Panc1 (cell line): ENCODE data around the gene NEUROG1. TPM values are rescaled to one million over a fixed set of nuclear protein-coding genes. Genes with fewer than 3 reads are reported as not detected.

Experiments
- ATAC-seq: fragments of 200-7000 bp; cut with Tn5 transposase; 2 replicates; pipeline ENCODE4 v1.9.1; 2020; ENCODE audit warnings: mild to moderate bottlenecking, moderate library complexity
- BruUV-seq: library from RNA; stranded (reverse); fragments of 400-500 nt; replicated peaks from 2 replicates; lab custom pipeline; 2021; lab: Mats Ljungman, UMichigan
- CTCF ChIA-PET: fragments of 300-600 bp; sonication (Branson Sonifier 250); formaldehyde crosslinking; loops from one replicate; lab custom pipeline; 2022; ENCODE audit warnings: antibody characterized with exemption; lab: Charles Lee
- POLR2A ChIA-PET: fragments of 300-600 bp; sonication (Branson Sonifier 250); formaldehyde crosslinking; loops from one replicate; lab custom pipeline; 2022; ENCODE audit warnings: antibody characterized with exemption; lab: Charles Lee
- DNase-seq: peaks from one replicate; pipeline ENCODE4 v3.0.0-alpha.2; 2010; ENCODE audit warnings: low read depth, low spot score
- H3K27ac ChIP-seq: 2 replicates; pipeline ENCODE4 v1.5.1; 2011; ENCODE audit warnings: mild to moderate bottlenecking, low read length, inconsistent platforms
- H3K27me3 ChIP-seq: fragments of 200-500 bp; sonication (Bioruptor generic); 2 replicates; pipeline ENCODE4 v1.6.0; 2014; ENCODE audit warnings: low read length, inconsistent platforms; ENCODE audit not compliant: control insufficient read depth, insufficient read depth
- H3K36me3 ChIP-seq: fragments of 200-500 bp; sonication (Bioruptor generic); 2 replicates; pipeline ENCODE4 v1.5.1; 2014; ENCODE audit warnings: inconsistent platforms, mild to moderate bottlenecking, low read length, moderate library complexity; ENCODE audit not compliant: control insufficient read depth, insufficient read depth
- H3K4me1 ChIP-seq: 2 replicates; pipeline ENCODE4 v1.5.1; 2011; ENCODE audit warnings: inconsistent platforms, mild to moderate bottlenecking, low read length, moderate library complexity; ENCODE audit not compliant: control insufficient read depth, insufficient read depth
- H3K4me3 ChIP-seq, 2 experiments: 2 replicates each; pipeline ENCODE4 v1.5.1; 2011 to 2012; ENCODE audit warnings: low read depth in 2 of 2, low read length in 2 of 2, mild to moderate bottlenecking in 2 of 2, inconsistent platforms in 1 of 2, moderate library complexity in 1 of 2
- H3K9me3 ChIP-seq: fragments of 200-500 bp; sonication (Bioruptor generic); 2 replicates; pipeline ENCODE4 v1.5.1; 2014; ENCODE audit warnings: low read depth, mild to moderate bottlenecking, inconsistent platforms, low read length, moderate library complexity; ENCODE audit not compliant: control insufficient read depth, insufficient read depth
- POLR2AphosphoS5 ChIP-seq: IDR thresholded peaks from 2 replicates; pipeline ENCODE4 v1.6.1; 2012; ENCODE audit warnings: mild to moderate bottlenecking, low read depth, low read length, moderate library complexity
- SIN3A ChIP-seq: IDR thresholded peaks from 2 replicates; pipeline ENCODE4 v1.6.1; 2012; ENCODE audit warnings: low read depth, mild to moderate bottlenecking, low read length, moderate library complexity, borderline replicate concordance; ENCODE audit not compliant: insufficient read depth
- TCF7L2 ChIP-seq: IDR thresholded peaks from 2 replicates; pipeline ENCODE4 v1.6.1; 2011; ENCODE audit warnings: mild to moderate bottlenecking, low read depth, low read length, inconsistent platforms
- in situ Hi-C: cut with HindIII; loops from 2 replicates; pipeline ENCODE4 v1.10.0; 2016; ENCODE audit warnings: low sequenced_read_pairs, low pct_unique_long_range_greater_than_20kb
- intact Hi-C: fragments of 100-400 bp; cut with micrococcal nuclease; formaldehyde crosslinking; loops from one replicate; pipeline ENCODE4 v1.10.0; 2022; ENCODE audit not compliant: unreplicated experiment
- total RNA-seq: library from RNA; stranded (reverse); gene quantifications from one replicate; pipeline ENCODE4 v1.2.1, GENCODE V29; 2021; ENCODE audit not compliant: unreplicated experiment
- TF ChIP-seq, protein P1 (sequence below), 2 experiments: IDR thresholded peaks; 2 replicates each; pipeline ENCODE4 v1.6.1; 2011 to 2012; ENCODE audit warnings: low read depth in 2 of 2, control low read depth in 1 of 2, low read length in 1 of 2, mild to moderate bottlenecking in 1 of 2, moderate library complexity in 1 of 2; ENCODE audit not compliant: insufficient read depth in 1 of 2
- TF ChIP-seq, protein P2 (sequence below): fragments of 450-650 bp; IDR thresholded peaks from 2 replicates; pipeline ENCODE4 v1.5.1; 2017; ENCODE audit warnings: mild to moderate bottlenecking

NEUROG1 gene
- total RNA-seq, 1 experiment from 2014 or later, result not detected

DNA sequence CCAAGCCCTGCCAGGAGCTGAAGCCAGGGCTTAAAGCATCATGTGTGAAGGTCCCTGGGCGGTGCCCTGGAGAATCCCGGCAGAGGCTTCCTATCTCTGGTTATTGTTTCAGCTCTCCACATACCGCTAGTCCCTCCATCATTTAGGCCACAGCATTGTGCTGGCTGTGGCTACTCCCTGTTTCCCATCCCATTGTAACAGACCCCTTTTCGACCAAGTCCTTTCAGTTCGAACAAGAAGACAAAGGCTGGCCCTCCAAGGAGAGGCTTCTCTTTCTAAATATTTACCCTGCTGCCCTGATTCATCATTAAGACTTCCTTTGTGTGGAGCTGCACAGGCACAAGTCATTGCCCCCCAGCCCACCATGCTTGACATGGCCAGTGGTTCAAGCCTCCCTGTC, 41.6 kb downstream of the NEUROG1 start:
- DNase-seq (no peak), ATAC-seq (no peak)
- POLR2A ChIA-PET, result no interaction called here
- no peak overlapping the region for H3K4me3 ChIP-seq
- no peaks in the 10 kb centered on the region for H3K4me1 ChIP-seq
- no peaks in the 10 kb centered on the region for H3K36me3 ChIP-seq
- in situ Hi-C loops, result no loop called here
- intact Hi-C loops, result no loop called here
- no peaks in the 10 kb centered on the region for H3K9me3 ChIP-seq
- BruUV-seq, result no TSS peak
- H3K27ac ChIP-seq, result no peak overlapping the region
- peaks cover 7% of the 10 kb centered on the region for H3K27me3 ChIP-seq
- TF ChIP-seq TCF7L2, result no peak
- TF ChIP-seq POLR2AphosphoS5, result no peak
- TF ChIP-seq, protein P1, sequence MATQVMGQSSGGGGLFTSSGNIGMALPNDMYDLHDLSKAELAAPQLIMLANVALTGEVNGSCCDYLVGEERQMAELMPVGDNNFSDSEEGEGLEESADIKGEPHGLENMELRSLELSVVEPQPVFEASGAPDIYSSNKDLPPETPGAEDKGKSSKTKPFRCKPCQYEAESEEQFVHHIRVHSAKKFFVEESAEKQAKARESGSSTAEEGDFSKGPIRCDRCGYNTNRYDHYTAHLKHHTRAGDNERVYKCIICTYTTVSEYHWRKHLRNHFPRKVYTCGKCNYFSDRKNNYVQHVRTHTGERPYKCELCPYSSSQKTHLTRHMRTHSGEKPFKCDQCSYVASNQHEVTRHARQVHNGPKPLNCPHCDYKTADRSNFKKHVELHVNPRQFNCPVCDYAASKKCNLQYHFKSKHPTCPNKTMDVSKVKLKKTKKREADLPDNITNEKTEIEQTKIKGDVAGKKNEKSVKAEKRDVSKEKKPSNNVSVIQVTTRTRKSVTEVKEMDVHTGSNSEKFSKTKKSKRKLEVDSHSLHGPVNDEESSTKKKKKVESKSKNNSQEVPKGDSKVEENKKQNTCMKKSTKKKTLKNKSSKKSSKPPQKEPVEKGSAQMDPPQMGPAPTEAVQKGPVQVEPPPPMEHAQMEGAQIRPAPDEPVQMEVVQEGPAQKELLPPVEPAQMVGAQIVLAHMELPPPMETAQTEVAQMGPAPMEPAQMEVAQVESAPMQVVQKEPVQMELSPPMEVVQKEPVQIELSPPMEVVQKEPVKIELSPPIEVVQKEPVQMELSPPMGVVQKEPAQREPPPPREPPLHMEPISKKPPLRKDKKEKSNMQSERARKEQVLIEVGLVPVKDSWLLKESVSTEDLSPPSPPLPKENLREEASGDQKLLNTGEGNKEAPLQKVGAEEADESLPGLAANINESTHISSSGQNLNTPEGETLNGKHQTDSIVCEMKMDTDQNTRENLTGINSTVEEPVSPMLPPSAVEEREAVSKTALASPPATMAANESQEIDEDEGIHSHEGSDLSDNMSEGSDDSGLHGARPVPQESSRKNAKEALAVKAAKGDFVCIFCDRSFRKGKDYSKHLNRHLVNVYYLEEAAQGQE (IDR thresholded peaks at IDR 0.05; ENCODE audit: insufficient read depth in 1 of 2, low read depth in 2 of 2, low read length in 1 of 2), result no peak
- TF ChIP-seq, protein P2, sequence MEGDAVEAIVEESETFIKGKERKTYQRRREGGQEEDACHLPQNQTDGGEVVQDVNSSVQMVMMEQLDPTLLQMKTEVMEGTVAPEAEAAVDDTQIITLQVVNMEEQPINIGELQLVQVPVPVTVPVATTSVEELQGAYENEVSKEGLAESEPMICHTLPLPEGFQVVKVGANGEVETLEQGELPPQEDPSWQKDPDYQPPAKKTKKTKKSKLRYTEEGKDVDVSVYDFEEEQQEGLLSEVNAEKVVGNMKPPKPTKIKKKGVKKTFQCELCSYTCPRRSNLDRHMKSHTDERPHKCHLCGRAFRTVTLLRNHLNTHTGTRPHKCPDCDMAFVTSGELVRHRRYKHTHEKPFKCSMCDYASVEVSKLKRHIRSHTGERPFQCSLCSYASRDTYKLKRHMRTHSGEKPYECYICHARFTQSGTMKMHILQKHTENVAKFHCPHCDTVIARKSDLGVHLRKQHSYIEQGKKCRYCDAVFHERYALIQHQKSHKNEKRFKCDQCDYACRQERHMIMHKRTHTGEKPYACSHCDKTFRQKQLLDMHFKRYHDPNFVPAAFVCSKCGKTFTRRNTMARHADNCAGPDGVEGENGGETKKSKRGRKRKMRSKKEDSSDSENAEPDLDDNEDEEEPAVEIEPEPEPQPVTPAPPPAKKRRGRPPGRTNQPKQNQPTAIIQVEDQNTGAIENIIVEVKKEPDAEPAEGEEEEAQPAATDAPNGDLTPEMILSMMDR, result no peak
- TF ChIP-seq SIN3A, result no peak
- CTCF ChIA-PET, result interaction anchor here (0.7 kb wide), 1 partner anchor 71 kb away, joined by 4 read pairs; no protein-coding TSS in a partner anchor

DNA sequence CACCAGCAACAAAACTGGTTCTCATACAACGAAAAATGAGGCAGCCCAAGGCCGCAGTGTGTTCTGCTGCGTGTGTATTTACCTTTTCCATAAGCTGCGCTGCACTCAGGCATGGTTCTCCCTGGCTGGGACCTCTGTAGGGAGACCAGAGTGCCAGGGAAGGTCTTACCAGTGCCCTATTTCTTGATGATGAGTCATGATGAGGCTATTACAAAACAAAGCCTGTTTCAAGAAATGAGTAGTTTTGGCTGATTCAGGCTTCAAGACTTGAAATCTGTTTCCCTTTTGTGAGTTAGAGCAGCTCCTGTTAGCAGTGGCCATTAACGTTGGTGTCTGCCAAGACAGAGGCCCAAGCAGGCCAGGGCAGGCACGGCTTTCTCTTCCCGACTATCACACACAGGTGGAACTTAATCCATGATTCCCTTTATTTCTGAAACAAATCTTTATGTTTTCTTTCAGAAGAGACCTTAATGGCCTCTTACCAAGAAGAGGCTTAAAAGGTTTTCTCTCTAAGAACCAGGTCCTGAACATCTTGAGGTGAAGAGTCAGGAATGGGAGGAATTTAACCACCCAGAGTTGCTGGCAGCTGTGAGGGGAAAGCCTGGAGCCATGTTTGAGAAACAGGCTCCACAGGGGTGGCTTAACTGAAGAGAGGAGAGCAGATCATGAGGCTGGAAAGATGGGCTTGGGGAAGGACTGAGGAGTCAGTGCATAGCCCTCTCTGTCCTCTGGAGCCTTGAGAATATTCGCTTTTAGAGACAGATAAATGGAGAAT, 42.2 kb downstream of the NEUROG1 start:
- POLR2A ChIA-PET, result no interaction called here
- no peak overlapping the region for H3K4me3 ChIP-seq
- H3K4me1 ChIP-seq, result no peaks in the 10 kb centered on the region
- peaks cover 7% of the 10 kb centered on the region for H3K27me3 ChIP-seq
- no TSS peak for BruUV-seq
- in situ Hi-C loops (no loop called here), intact Hi-C loops (no loop called here)
- H3K36me3 ChIP-seq, result no peaks in the 10 kb centered on the region
- CTCF ChIA-PET, result no interaction called here
- no peak for DNase-seq
- no peaks in the 10 kb centered on the region for H3K9me3 ChIP-seq
- no peak overlapping the region for H3K27ac ChIP-seq
- TF ChIP-seq SIN3A (no peak), POLR2AphosphoS5 (no peak), TCF7L2 (no peak)
- TF ChIP-seq, protein P1 (IDR thresholded peaks at IDR 0.05; ENCODE audit: insufficient read depth in 1 of 2, low read depth in 2 of 2, low read length in 1 of 2), result no peak
- TF ChIP-seq, protein P2, result no peak
- ATAC-seq, result no peak
